Stimulated activated CD8-positive, alpha-beta memory T cell treated with anti-CD3 and anti-CD28 coated beads, Interleukin-15, amount 100 ng/mL, for 24 hours (primary cell): Measurements from ENCODE around the gene MAGEH1.

Experiments used
- DNase-seq: peaks from one replicate; pipeline ENCODE4 v3.0.0-alpha.2; 2020; ENCODE audit warnings: low read depth

MAGEH1 gene

DNA sequence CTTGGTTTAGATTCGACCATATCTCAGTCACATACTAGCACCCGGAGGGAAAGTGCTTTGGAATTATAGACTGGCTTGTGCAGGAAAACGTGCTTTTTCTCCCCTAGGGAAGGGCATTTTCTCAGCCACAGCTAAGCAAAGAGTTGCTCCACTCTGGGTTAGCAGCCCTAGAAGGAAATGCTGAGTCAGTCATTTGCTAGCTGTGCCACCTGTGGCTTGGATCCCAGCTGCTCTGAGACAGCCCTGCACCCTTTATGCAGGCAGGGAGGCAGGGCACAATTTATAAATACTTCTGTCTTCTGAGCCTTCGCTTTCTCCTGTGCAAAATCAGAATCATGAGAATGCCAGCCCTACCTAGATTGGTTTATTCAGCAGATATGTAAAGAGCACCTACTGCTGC lies 39.0 kb downstream of the MAGEH1 start:
- DNase-seq = no peak
